ENCODE data around the gene IL17RD. TPM values are rescaled to one million over a fixed set of nuclear protein-coding genes. Genes with fewer than 3 reads are reported as not detected.

IL17RD gene
- polyA plus RNA-seq, 1 experiment = 1.4 TPM

DNA sequence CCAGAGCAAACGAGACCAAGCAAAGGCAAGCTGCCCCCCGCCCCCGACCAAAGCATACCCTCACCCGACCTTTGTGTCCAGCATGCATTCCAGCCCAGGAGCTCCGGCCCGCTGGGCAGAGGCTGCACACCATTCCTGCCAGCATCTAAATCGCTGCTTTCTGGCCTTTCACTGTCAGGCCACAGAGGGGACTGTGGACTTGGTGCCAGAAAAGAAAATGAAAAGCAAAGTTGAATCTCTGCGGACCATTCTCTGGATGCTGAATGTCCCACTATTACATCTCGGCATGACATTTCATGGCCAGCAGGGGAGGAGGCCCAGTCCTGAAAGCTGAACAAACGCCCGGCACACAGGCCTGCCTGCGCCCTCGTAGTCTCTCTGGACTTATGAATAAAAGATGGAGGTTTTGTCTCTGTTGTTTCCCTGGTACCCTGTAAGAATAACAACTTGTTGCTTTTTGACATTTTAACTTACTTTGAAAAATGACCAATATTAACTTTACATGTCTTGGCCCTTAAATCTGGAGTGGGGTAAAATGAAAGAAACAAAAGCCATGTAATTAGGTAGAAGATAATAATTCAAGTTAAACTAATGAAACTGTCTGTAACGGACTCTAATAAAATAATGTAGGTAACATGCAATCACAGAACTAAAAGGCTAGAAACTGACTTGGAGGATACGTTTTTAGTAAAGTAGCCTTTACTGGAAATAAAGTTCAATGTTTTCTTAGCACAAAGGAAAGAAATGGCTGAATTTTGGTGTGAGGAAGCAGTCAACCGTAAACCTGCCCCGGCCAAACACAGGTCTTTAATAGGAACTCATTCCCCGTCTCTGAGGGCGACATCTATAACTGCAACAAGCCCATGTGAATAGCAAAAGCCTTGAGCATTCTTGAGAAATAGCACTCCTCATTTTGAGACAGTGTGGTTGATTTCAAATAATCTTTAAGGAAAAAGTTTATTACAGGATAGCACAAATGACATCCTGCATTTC is 12.7 kb downstream of the IL17RD start:
- ChIA-PET CTCF (no interaction called here), POLR2A (no interaction called here)
- H3K9me3 ChIP-seq (ENCODE audit: control insufficient read depth, insufficient read depth, low read length) = no peaks in the 10 kb centered on the region
- no peak for DNase-seq (ENCODE audit: low read depth, low spot score)
- H3K4me3 ChIP-seq (ENCODE audit: low read depth, low read length) = no peak overlapping the region
- no peaks in the 10 kb centered on the region for H3K27me3 ChIP-seq (ENCODE audit: control insufficient read depth, insufficient read depth, low read length)
- H3K27ac ChIP-seq (ENCODE audit: low read depth, low read length) = no peak overlapping the region
- TF ChIP-seq, protein P1, sequence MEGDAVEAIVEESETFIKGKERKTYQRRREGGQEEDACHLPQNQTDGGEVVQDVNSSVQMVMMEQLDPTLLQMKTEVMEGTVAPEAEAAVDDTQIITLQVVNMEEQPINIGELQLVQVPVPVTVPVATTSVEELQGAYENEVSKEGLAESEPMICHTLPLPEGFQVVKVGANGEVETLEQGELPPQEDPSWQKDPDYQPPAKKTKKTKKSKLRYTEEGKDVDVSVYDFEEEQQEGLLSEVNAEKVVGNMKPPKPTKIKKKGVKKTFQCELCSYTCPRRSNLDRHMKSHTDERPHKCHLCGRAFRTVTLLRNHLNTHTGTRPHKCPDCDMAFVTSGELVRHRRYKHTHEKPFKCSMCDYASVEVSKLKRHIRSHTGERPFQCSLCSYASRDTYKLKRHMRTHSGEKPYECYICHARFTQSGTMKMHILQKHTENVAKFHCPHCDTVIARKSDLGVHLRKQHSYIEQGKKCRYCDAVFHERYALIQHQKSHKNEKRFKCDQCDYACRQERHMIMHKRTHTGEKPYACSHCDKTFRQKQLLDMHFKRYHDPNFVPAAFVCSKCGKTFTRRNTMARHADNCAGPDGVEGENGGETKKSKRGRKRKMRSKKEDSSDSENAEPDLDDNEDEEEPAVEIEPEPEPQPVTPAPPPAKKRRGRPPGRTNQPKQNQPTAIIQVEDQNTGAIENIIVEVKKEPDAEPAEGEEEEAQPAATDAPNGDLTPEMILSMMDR (IDR thresholded peaks at IDR 0.05; ENCODE audit: low read depth, low read length) = no peak

DNA sequence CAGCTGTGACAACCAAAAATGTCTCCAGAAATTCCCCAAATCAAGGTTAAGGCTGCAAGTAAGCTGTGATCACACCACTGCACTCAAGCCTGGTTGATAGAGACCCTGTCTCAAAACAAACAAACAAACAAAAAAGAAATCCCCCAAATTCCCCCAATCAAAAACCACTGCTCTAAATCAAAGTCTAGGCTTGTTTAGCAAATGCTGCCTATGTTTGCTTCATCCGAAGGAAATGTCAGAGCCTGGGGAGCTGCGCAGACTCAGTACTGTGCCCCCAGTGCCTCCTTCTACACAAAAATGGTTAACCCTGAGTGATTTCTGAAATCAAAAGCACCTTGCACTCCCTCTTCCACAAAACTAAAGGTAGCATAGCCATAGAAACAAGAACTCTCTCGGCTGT is 13.4 kb downstream of the IL17RD start:
- ChIA-PET POLR2A (no interaction called here), CTCF (no interaction called here)
- no peak overlapping the region for H3K27ac ChIP-seq (ENCODE audit: low read depth, low read length)
- TF ChIP-seq, protein P1 (IDR thresholded peaks at IDR 0.05; ENCODE audit: low read depth, low read length) = no peak
- H3K4me3 ChIP-seq (ENCODE audit: low read depth, low read length) = no peak overlapping the region
- no peaks in the 10 kb centered on the region for H3K27me3 ChIP-seq (ENCODE audit: control insufficient read depth, insufficient read depth, low read length)
- H3K9me3 ChIP-seq (ENCODE audit: control insufficient read depth, insufficient read depth, low read length) = no peaks in the 10 kb centered on the region
- DNase-seq (ENCODE audit: low read depth, low spot score) = no peak

DNA sequence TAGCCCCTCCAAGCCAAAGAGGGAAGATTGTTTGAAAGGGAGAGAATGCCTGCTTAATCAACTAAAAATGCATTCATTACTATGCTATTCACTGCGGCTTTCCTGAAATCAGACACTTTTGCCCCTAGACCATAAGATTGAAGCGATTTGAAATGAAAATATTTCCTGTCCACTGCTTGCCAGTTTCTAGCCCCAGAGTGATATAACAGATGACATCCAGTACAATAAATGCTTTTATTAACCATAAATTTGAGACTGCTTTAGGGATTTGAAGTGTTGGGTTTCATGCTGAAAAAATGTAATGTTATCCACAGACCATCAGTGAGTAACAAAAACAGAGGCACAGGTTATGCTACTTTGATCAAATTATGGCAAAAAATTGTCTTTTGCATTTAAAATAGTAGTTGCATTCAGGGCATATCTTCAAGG is 14.1 kb downstream of the IL17RD start:
- no peak for DNase-seq (ENCODE audit: low read depth, low spot score)
- H3K27ac ChIP-seq (ENCODE audit: low read depth, low read length) = no peak overlapping the region
- ChIA-PET CTCF (no interaction called here), POLR2A (no interaction called here)
- H3K9me3 ChIP-seq (ENCODE audit: control insufficient read depth, insufficient read depth, low read length) = no peaks in the 10 kb centered on the region
- no peak overlapping the region for H3K4me3 ChIP-seq (ENCODE audit: low read depth, low read length)
- no peaks in the 10 kb centered on the region for H3K27me3 ChIP-seq (ENCODE audit: control insufficient read depth, insufficient read depth, low read length)
- TF ChIP-seq, protein P1 (IDR thresholded peaks at IDR 0.05; ENCODE audit: low read depth, low read length) = no peak

DNA sequence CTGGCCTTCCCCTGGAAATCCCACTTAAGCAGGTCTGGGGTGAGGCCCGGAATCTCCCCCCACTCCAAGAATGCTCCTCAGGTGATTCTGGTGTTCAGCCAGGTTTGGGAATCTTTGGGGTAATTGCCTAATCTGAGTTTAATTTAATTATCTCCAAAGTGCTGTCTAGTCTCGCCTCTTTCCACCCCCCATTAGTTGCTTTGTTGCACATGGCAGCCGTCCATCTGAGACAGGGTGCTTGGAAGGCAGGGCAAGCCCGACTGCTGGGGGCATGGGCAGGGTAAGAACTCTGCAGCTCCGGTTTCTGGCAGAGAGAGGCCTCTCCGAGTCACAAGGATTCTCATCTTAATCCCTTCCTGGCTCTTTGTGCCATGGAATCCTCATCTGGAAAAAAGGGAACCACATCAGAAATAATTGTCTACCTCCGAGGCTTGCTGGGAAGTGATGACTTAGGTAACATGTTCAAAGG is 15.0 kb downstream of the IL17RD start:
- Histone ChIP-seq H3K4me3 (ENCODE audit: low read depth, low read length) (no peak overlapping the region), H3K9me3 (ENCODE audit: control insufficient read depth, insufficient read depth, low read length) (no peaks in the 10 kb centered on the region), H3K27ac (ENCODE audit: low read depth, low read length) (no peak overlapping the region), H3K27me3 (ENCODE audit: control insufficient read depth, insufficient read depth, low read length) (no peaks in the 10 kb centered on the region)
- TF ChIP-seq, protein P1 (IDR thresholded peaks at IDR 0.05; ENCODE audit: low read depth, low read length) = no peak
- CTCF ChIA-PET = no interaction called here
- POLR2A ChIA-PET = no interaction called here
- DNase-seq (ENCODE audit: low read depth, low spot score) = no peak

DNA sequence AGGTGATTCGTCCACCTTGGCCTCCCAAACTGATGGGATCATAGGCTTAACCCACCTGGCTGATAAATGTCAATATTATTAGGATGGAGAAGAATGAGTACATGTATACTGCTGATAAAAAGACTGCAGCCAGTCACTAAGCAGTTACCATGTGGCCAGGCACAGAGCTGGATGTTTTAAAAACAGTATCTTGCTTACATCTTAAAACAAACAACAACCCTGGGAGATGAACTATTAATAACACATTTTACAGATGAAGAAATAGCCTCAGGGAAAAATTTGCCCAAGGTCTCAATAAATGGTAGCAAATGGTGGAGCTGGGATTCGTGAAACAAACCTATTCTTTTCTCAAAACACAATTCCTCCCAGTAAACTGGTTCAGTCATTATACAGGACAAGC is 18.1 kb downstream of the IL17RD start:
- TF ChIP-seq, protein P1 (IDR thresholded peaks at IDR 0.05; ENCODE audit: low read depth, low read length) = no peak
- no peak for DNase-seq (ENCODE audit: low read depth, low spot score)
- H3K9me3 ChIP-seq (ENCODE audit: control insufficient read depth, insufficient read depth, low read length) = no peaks in the 10 kb centered on the region
- H3K4me3 ChIP-seq (ENCODE audit: low read depth, low read length) = no peak overlapping the region
- H3K27ac ChIP-seq (ENCODE audit: low read depth, low read length) = no peak overlapping the region
- ChIA-PET CTCF (interaction anchor here (0.7 to 1.1 kb wide), 2 partner anchors 13 to 75 kb away, joined by 3 read pairs; no protein-coding TSS in a partner anchor), POLR2A (no interaction called here)
- peaks cover 12% of the 10 kb centered on the region for H3K27me3 ChIP-seq (ENCODE audit: control insufficient read depth, insufficient read depth, low read length)

Data from AG04450 (cell line).